ENCODE data around the gene RBBP8NL. TPM values are rescaled to one million over a fixed set of nuclear protein-coding genes. Genes with fewer than 3 reads are reported as not detected.

RBBP8NL gene
- total RNA-seq, 1 experiment from 2014 or later: 39.2 TPM

GRCh38 chr20:62448038-62448437 is 20.7 kb upstream of the RBBP8NL start:
- peaks cover 21% of the 10 kb centered on the region for H3K4me1 Mint-ChIP-seq (ENCODE audit: low read depth, unreplicated experiment)
- no peaks in the 10 kb centered on the region for H3K27me3 ChIP-seq (replicated peaks; ENCODE audit: control insufficient read depth, insufficient read depth, low read length)
- H3K36me3 ChIP-seq (ENCODE audit: control insufficient read depth, insufficient read depth, low read length): no peaks in the 10 kb centered on the region
- POLR2A ChIA-PET: no interaction called here
- H3K27me3 Mint-ChIP-seq (ENCODE audit: insufficient read depth, unreplicated experiment): no peaks in the 10 kb centered on the region
- no TSS peak for BruUV-seq (replicated peaks)
- TF ChIP-seq CTCF (IDR thresholded peaks at IDR 0.05; ENCODE audit: insufficient read depth in 1 of 2, low read depth in 1 of 2, low read length in 1 of 2, severe bottlenecking in 1 of 2, unreplicated experiment in 1 of 2): no peak
- intact Hi-C loops (cut with micrococcal nuclease; ENCODE audit: unreplicated experiment): loop anchor here (2.0 kb wide), 1 partner anchor 17 kb away; no protein-coding TSS in a partner anchor
- no peak overlapping the region for H3K4me3 Mint-ChIP-seq (ENCODE audit: unreplicated experiment)
- peaks cover 42% of the 10 kb centered on the region for H3K4me1 ChIP-seq
- no peaks in the 10 kb centered on the region for H3K9me3 Mint-ChIP-seq (ENCODE audit: unreplicated experiment)
- CTCF ChIA-PET: no interaction called here
- no peak for DNase-seq
- H3K9me3 ChIP-seq: no peaks in the 10 kb centered on the region
- peak overlapping the region; percentile 51 for H3K27ac Mint-ChIP-seq (ENCODE audit: unreplicated experiment)
- H3K36me3 Mint-ChIP-seq (ENCODE audit: insufficient read depth, unreplicated experiment): no peaks in the 10 kb centered on the region
- H3K4me3 ChIP-seq (ENCODE audit: low read depth, low read length): no peak overlapping the region

- no peak for TF ChIP-seq CTCF (IDR thresholded peaks at IDR 0.05; ENCODE audit: insufficient read depth in 1 of 2, low read depth in 1 of 2, low read length in 1 of 2, severe bottlenecking in 1 of 2, unreplicated experiment in 1 of 2)
- intact Hi-C loops (cut with micrococcal nuclease; ENCODE audit: unreplicated experiment): no loop called here
- no peak overlapping the region for H3K4me3 ChIP-seq (ENCODE audit: low read depth, low read length)
- CTCF ChIA-PET: interaction anchor here (0.6 to 1.1 kb wide), 3 partner anchors 24 to 169 kb away, joined by 3 read pairs; no protein-coding TSS in a partner anchor
- BruUV-seq (replicated peaks): no TSS peak
- H3K4me1 Mint-ChIP-seq (ENCODE audit: low read depth, unreplicated experiment): peaks cover 21% of the 10 kb centered on the region
- POLR2A ChIA-PET: no interaction called here
- H3K27me3 ChIP-seq (replicated peaks; ENCODE audit: control insufficient read depth, insufficient read depth, low read length): no peaks in the 10 kb centered on the region
- no peaks in the 10 kb centered on the region for H3K36me3 ChIP-seq (ENCODE audit: control insufficient read depth, insufficient read depth, low read length)
- H3K9me3 ChIP-seq: no peaks in the 10 kb centered on the region
- no peak for DNase-seq
- H3K9me3 Mint-ChIP-seq (ENCODE audit: unreplicated experiment): no peaks in the 10 kb centered on the region
- no peak overlapping the region for H3K4me3 Mint-ChIP-seq (ENCODE audit: unreplicated experiment)
- H3K4me1 ChIP-seq: peaks cover 34% of the 10 kb centered on the region
- peak overlapping the region; percentile 51 for H3K27ac Mint-ChIP-seq (ENCODE audit: unreplicated experiment)
- no peaks in the 10 kb centered on the region for H3K36me3 Mint-ChIP-seq (ENCODE audit: insufficient read depth, unreplicated experiment)
- no peaks in the 10 kb centered on the region for H3K27me3 Mint-ChIP-seq (ENCODE audit: insufficient read depth, unreplicated experiment)
Measured at GRCh38 chr20:62446888-62447869, 19.8 kb upstream of the RBBP8NL start.

DNA sequence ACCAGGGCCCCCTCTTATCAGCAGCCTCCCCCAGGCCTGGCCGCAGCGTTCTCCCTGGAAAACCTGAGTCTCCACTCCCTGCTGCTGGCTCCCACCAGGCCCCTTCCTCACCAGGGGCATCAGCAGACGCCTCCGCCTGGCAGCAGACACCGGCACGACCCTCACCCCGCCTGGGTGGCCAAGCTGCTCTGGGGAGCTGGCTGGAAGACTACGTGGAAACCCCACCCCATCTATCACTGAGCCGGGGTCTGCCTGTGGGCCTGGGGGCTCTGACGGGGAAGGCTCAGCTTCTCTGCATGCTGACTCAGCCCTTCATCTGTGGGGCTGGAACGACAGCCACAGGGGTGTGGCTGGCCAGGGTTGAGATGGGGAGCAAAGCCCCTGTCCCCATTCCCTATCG is 19.1 kb upstream of the RBBP8NL start:
- H3K36me3 ChIP-seq (ENCODE audit: control insufficient read depth, insufficient read depth, low read length): no peaks in the 10 kb centered on the region
- no peaks in the 10 kb centered on the region for H3K27me3 ChIP-seq (replicated peaks; ENCODE audit: control insufficient read depth, insufficient read depth, low read length)
- peaks cover 32% of the 10 kb centered on the region for H3K4me1 ChIP-seq
- H3K36me3 Mint-ChIP-seq (ENCODE audit: insufficient read depth, unreplicated experiment): no peaks in the 10 kb centered on the region
- ChIA-PET CTCF (interaction anchor here (0.9 to 1.1 kb wide), 2 partner anchors 32 to 170 kb away, joined by 3 read pairs; no protein-coding TSS in a partner anchor), POLR2A (no interaction called here)
- no peak overlapping the region for H3K4me3 Mint-ChIP-seq (ENCODE audit: unreplicated experiment)
- H3K4me3 ChIP-seq (ENCODE audit: low read depth, low read length): no peak overlapping the region
- no peaks in the 10 kb centered on the region for H3K27me3 Mint-ChIP-seq (ENCODE audit: insufficient read depth, unreplicated experiment)
- no TSS peak for BruUV-seq (replicated peaks)
- intact Hi-C loops (cut with micrococcal nuclease; ENCODE audit: unreplicated experiment): no loop called here
- H3K27ac Mint-ChIP-seq (ENCODE audit: unreplicated experiment): peak overlapping the region; percentile 27
- peaks cover 21% of the 10 kb centered on the region for H3K4me1 Mint-ChIP-seq (ENCODE audit: low read depth, unreplicated experiment)
- DNase-seq: no peak
- no peaks in the 10 kb centered on the region for H3K9me3 ChIP-seq
- H3K9me3 Mint-ChIP-seq (ENCODE audit: unreplicated experiment): no peaks in the 10 kb centered on the region
- TF ChIP-seq CTCF (IDR thresholded peaks at IDR 0.05; ENCODE audit: insufficient read depth in 1 of 2, low read depth in 1 of 2, low read length in 1 of 2, severe bottlenecking in 1 of 2, unreplicated experiment in 1 of 2): no peak
